Lung (tissue), 12 donors: ENCODE data around the gene MACROH2A2. TPM values are rescaled to one million over a fixed set of nuclear protein-coding genes. Genes with fewer than 3 reads are reported as not detected.
"Not testable (repeated sequence)": the region's sequence is repeated elsewhere in the genome, so short reads cannot be mapped to it uniquely, and the experiment has no call there.

ENCODE experiments used
- ATAC-seq: fragments of 200-7000 bp; cut with Tn5 transposase; one replicate; pipeline ENCODE4 v1.9.1; 2020; ENCODE audit warnings: moderate number of reproducible peaks; ENCODE audit not compliant: insufficient read depth, low FRiP score
- DNase-seq, 3 donors: peaks; one replicate each; pipeline ENCODE4 v3.0.0-alpha.2; 2013 to 2017
- H3K27ac ChIP-seq, 2 donors: one replicate each; pipeline ENCODE4 v1.5.1; 2013; ENCODE audit warnings: mild to moderate bottlenecking in 2 of 2, moderate library complexity in 2 of 2, control low read depth in 1 of 2, inconsistent platforms in 1 of 2, low read depth in 1 of 2, low read length in 1 of 2
- H3K27me3 ChIP-seq, 3 donors: one replicate each; pipeline ENCODE4 v1.5.1; 2013; ENCODE audit warnings: low read length in 2 of 3; ENCODE audit not compliant: control insufficient read depth in 3 of 3, insufficient read depth in 3 of 3
- H3K36me3 ChIP-seq, 4 donors: one replicate each; pipeline ENCODE4 v1.5.1; 2013; ENCODE audit warnings: low read length in 4 of 4, mild to moderate bottlenecking in 1 of 4, moderate library complexity in 1 of 4; ENCODE audit not compliant: control insufficient read depth in 4 of 4, insufficient read depth in 4 of 4
- H3K4me1 ChIP-seq, 5 donors: one replicate each; pipeline ENCODE4 v1.5.1; 2013; ENCODE audit warnings: low read length in 5 of 5, mild to moderate bottlenecking in 2 of 5, moderate library complexity in 1 of 5; ENCODE audit not compliant: control insufficient read depth in 5 of 5, insufficient read depth in 5 of 5
- H3K4me3 ChIP-seq: one replicate; pipeline ENCODE4 v1.5.1; 2013; ENCODE audit warnings: mild to moderate bottlenecking, control low read depth, moderate library complexity
- H3K9ac ChIP-seq, 2 donors: one replicate each; pipeline ENCODE4 v1.5.1; 2013; ENCODE audit warnings: low read length in 2 of 2, control low read depth in 1 of 2; ENCODE audit not compliant: insufficient read depth in 1 of 2
- H3K9me3 ChIP-seq, 4 donors: one replicate each; pipeline ENCODE4 v1.5.1; 2013; ENCODE audit warnings: low read length in 3 of 4, mild to moderate bottlenecking in 1 of 4, moderate library complexity in 1 of 4; ENCODE audit not compliant: control insufficient read depth in 4 of 4, insufficient read depth in 3 of 4
- WGBS, 2 donors: extraction: QIAGEN DNeasy Blood & Tissue Kit; methylation state at CpG; one replicate each; pipeline ENCODE4 v1.1.7; 2013; 5-methylcytosine and 5-hydroxymethylcytosine counted together
- polyA plus RNA-seq, 2 donors: library from polyadenylated mRNA; stranded (reverse); fragments of 200-250 nt; gene quantifications; one replicate each; pipeline ENCODE4 v1.2.1, GENCODE V29; 2013
- total RNA-seq, 2 donors: library from RNA; depleted of rRNA in 1 of 2; stranded (reverse); fragments of >200 nt in 1 of 2; gene quantifications; one replicate each; pipeline ENCODE4 v1.2.1, GENCODE V29; 2014 to 2021
- TF ChIP-seq, protein P1 (sequence below): IDR thresholded peaks from 2 replicates; pipeline ENCODE4 v1.5.1; 2012; ENCODE audit warnings: mild to moderate bottlenecking; ENCODE audit errors: control extremely low read depth, extremely low read depth
- donor health status: control.
- donor health status: control.
- donor health status: Bipolar disorder and iron deficiency.
- donor health status: healthy.
- donor health status: DM: yes; HTN: yes; CAD: no.

The MACROH2A2 gene
- total and polyA plus RNA-seq, 4 donors: 5.7 to 19.3 (median 7.9) TPM

DNA sequence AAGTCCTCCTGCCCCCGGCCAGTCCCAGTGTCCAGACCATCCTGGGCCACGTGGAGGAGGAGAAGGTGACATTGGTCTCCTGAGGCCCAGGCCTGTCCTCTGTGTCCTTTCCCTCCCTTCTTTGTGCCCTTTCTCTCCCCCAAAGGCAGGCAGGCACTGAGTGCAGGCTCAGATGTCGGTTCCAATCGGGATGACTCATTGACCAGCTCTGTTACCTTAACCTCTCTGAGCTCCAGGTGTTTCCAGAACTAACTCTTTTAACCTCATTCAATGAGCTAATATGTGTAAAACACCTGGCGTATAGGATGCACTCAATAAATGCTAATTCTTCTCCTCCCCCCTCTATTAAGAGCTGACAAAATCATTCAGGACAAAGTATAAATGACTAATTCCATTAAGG, 25.7 kb downstream of the MACROH2A2 start:
- peaks cover 0 to 16% (median 7%) of the 10 kb centered on the region in 4 donors for H3K36me3 ChIP-seq
- 95% methylated on average over 5 of the region's 5 CpGs for WGBS, 2 donors
- no peaks in the 10 kb centered on the region for H3K9me3 ChIP-seq
- no peak overlapping the region for H3K9ac ChIP-seq
- ATAC-seq (no peak), DNase-seq (no peak)
- H3K27me3 ChIP-seq: no peaks in the 10 kb centered on the region
- H3K4me1 ChIP-seq: peaks cover 0 to 3% (median 0%) of the 10 kb centered on the region in 5 donors
- no peak overlapping the region for H3K4me3 ChIP-seq
- no peak overlapping the region for H3K27ac ChIP-seq
- TF ChIP-seq, protein P1, sequence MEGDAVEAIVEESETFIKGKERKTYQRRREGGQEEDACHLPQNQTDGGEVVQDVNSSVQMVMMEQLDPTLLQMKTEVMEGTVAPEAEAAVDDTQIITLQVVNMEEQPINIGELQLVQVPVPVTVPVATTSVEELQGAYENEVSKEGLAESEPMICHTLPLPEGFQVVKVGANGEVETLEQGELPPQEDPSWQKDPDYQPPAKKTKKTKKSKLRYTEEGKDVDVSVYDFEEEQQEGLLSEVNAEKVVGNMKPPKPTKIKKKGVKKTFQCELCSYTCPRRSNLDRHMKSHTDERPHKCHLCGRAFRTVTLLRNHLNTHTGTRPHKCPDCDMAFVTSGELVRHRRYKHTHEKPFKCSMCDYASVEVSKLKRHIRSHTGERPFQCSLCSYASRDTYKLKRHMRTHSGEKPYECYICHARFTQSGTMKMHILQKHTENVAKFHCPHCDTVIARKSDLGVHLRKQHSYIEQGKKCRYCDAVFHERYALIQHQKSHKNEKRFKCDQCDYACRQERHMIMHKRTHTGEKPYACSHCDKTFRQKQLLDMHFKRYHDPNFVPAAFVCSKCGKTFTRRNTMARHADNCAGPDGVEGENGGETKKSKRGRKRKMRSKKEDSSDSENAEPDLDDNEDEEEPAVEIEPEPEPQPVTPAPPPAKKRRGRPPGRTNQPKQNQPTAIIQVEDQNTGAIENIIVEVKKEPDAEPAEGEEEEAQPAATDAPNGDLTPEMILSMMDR: no peak

DNA sequence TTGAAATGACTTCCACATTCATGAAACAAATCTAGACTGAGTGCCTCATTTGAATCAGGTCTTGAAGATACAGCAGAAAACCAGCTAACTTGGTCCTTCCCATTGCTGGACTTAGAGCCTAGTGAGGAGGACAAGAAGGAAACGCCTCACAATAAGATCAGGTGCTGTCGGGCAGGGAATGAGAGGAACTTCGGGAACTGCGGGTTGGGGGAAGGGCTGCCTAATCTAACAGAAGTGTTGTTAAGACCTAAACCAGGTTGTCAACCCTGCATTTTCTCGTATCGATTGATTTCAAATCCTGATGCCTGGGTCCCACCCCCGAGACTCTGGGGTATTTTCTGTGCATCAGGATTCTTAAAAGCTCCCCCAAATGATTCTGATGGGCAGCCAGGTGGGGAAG, 26.3 kb downstream of the MACROH2A2 start:
- Histone ChIP-seq H3K9me3 (no peaks in the 10 kb centered on the region), H3K36me3 (peaks cover 0 to 18% (median 7%) of the 10 kb centered on the region in 4 donors), H3K4me3 (no peak overlapping the region), H3K27me3 (no peaks in the 10 kb centered on the region), H3K27ac (no peak overlapping the region), H3K9ac (no peak overlapping the region), H3K4me1 (peaks cover 0 to 3% (median 0%) of the 10 kb centered on the region in 5 donors)
- 95 to 96% methylated on average over 7 of the region's 7 CpGs for WGBS, 2 donors
- TF ChIP-seq, protein P1: no peak
- ATAC-seq: no peak
- DNase-seq: no peak

DNA sequence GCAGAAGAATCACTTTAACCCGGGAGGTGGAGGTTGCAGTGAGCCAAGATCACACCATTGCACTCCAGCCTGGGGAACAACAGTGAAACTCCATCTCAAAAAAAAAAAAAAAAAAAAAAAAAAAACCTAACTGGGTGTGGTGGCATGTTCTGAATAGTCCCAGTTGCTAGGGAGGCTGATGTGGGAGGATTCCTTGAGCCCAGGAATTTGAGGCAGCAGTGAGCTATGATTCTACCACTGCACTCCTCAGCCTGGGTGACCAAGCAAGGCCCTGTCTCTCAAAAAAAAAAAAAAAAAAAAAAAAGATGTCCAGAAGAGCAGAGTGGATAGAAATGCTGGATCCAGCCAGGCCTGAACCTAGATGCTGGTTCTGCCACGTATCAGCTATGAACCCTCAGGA, 28.1 kb downstream of the MACROH2A2 start:
- not testable (repeated sequence) for H3K27ac ChIP-seq, H3K4me1 ChIP-seq, ATAC-seq, H3K4me3 ChIP-seq, DNase-seq, H3K27me3 ChIP-seq, H3K9ac ChIP-seq, H3K9me3 ChIP-seq
- H3K36me3 ChIP-seq: peaks cover 0 to 14% (median 7%) of the 10 kb centered on the region in 4 donors
- WGBS, 2 donors: 95 to 96% methylated on average over 2 of the region's 2 CpGs

DNA sequence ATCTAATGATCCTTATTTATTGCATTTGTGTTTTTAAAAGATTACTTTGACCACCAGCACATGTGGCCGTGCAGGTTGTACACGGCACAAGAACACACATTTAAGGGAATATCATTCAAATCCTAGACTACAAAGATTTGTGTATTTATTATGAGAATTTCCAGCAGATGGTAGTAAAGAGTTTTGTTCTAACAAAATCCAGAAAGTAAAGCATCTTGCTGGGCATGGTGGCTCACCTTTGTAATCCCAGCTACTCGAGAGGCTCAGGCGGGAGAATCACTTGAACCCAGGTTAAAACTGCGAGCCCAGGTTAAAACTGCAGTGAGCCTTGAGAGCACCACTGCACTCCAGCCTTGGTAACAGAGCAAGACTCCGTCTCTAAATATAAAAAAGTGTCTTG, 31.5 kb downstream of the MACROH2A2 start:
- H3K9ac ChIP-seq: no peak overlapping the region
- TF ChIP-seq, protein P1: no peak
- WGBS, 2 donors: 89 to 97% methylated on average over 6 of the region's 6 CpGs
- peaks cover 0 to 1% (median 0%) of the 10 kb centered on the region in 4 donors for H3K9me3 ChIP-seq
- no peak for DNase-seq
- no peaks in the 10 kb centered on the region for H3K4me1 ChIP-seq
- H3K4me3 ChIP-seq: no peak overlapping the region
- H3K36me3 ChIP-seq: peaks cover 0 to 6% (median 2%) of the 10 kb centered on the region in 4 donors
- H3K27ac ChIP-seq: no peak overlapping the region
- ATAC-seq: no peak
- no peaks in the 10 kb centered on the region for H3K27me3 ChIP-seq
